ENCODE data around the gene AKR1D1. TPM values are rescaled to one million over a fixed set of nuclear protein-coding genes. Genes with fewer than 3 reads are reported as not detected.
"Not testable (repeated sequence)": the region's sequence is repeated elsewhere in the genome, so short reads cannot be mapped to it uniquely, and the experiment has no call there.

The AKR1D1 gene
- total RNA-seq, 4 donors from 2014 or later: not detected

DNA sequence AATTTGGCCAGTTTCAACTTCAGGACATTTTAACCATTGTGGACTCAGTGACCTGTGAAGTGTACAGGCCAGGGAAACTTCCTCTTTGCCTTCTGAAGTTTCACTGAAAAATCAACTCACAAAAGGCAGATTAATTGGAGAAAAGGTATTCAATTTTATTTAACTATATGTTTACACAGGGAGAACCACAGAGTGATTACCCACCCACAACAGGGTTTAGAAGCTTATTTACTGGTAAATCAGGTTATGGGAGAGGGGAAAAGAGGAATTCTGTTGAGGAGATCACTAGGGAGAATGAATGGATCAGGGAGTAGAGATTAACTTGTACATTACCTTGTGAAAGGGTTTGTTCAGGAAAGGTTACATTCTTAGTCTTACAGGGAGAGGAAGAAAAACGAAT lies 1.7 kb upstream of the AKR1D1 start:
- no peak for DNase-seq
- Histone ChIP-seq H3K36me3 (no peaks in the 10 kb centered on the region), H3K9me3 (no peaks in the 10 kb centered on the region), H3K4me3 (no peak overlapping the region), H3K27me3 (no peaks in the 10 kb centered on the region), H3K27ac (no peak overlapping the region), H3K4me1 (no peaks in the 10 kb centered on the region)
- TF ChIP-seq, protein P1, sequence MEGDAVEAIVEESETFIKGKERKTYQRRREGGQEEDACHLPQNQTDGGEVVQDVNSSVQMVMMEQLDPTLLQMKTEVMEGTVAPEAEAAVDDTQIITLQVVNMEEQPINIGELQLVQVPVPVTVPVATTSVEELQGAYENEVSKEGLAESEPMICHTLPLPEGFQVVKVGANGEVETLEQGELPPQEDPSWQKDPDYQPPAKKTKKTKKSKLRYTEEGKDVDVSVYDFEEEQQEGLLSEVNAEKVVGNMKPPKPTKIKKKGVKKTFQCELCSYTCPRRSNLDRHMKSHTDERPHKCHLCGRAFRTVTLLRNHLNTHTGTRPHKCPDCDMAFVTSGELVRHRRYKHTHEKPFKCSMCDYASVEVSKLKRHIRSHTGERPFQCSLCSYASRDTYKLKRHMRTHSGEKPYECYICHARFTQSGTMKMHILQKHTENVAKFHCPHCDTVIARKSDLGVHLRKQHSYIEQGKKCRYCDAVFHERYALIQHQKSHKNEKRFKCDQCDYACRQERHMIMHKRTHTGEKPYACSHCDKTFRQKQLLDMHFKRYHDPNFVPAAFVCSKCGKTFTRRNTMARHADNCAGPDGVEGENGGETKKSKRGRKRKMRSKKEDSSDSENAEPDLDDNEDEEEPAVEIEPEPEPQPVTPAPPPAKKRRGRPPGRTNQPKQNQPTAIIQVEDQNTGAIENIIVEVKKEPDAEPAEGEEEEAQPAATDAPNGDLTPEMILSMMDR (IDR thresholded peaks at IDR 0.05): no peak
- TF ChIP-seq POLR2A (IDR thresholded peaks at IDR 0.05): no peak

DNA sequence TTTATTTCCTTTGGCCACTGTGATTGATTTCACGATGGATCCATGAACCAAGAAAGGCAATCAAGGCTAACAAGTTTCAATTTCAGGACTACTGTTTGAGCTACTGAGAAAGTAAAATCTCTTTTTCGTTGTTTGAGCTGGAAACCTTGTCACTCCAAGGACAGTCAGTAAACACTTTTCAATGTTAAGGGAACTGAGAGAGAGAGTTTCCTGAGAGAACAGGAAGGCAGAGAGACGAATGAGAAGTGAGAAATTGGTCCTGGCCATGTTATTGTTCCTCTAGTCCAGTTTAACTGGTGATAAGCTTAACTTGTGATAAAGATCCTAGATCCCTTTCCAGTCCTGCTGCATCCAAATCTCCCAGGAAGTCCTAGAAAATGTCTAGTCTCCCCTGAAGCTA lies 909 bp upstream of the AKR1D1 start:
- TF ChIP-seq, protein P1 (IDR thresholded peaks at IDR 0.05): no peak
- no peak for TF ChIP-seq POLR2A (IDR thresholded peaks at IDR 0.05)
- H3K36me3 ChIP-seq: no peaks in the 10 kb centered on the region

DNA sequence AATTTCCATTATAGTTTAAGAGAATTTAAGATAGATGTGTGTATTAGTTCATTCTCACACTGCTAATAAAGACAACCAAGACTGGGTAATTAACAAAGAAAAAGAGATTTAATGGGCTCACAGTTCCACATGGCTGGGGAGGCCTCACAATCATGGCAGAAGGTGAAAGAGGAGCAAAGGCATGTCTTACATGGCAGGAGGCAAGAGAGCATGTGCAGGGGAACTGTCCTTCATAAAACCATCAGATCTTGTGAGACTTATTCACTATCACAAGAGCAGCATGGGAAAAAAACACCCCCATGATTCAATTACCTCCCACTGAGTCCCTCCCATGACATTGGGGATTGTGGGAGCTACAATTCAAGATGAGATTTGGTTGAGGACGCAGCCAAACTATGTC lies 473 bp upstream of the AKR1D1 start:
- not testable (repeated sequence) for H3K4me3 ChIP-seq, H3K4me1 ChIP-seq, H3K27me3 ChIP-seq, H3K9me3 ChIP-seq, H3K27ac ChIP-seq, H3K36me3 ChIP-seq, DNase-seq

More for the DNA sequence above, 909 bp upstream of the AKR1D1 start:
- Histone ChIP-seq H3K4me3 (no peak overlapping the region), H3K4me1 (no peaks in the 10 kb centered on the region), H3K27ac (no peak overlapping the region), H3K27me3 (no peaks in the 10 kb centered on the region), H3K9me3 (no peaks in the 10 kb centered on the region)
- no peak for DNase-seq

DNA sequence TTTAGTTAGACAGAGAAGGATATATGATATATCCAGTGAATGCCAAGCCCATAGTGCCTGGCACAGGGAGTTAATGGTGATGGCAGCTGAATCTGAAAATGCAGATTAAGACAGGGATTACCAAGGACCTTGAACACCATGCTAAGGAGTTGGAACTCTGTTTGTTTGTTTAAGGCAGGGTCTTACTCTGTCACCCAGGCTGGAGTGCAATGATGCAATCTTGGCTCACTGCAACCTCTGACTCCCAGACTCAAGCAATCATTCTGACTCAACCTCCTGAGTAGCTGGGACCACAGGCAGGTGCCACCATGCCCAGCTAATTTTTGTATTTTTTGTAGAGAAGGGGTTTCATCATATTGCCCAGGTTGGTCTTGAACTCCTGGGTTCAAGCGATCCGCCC lies 1.6 kb downstream of the AKR1D1 start:
- DNase-seq: no peak
- TF ChIP-seq POLR2A (IDR thresholded peaks at IDR 0.05): no peak
- TF ChIP-seq, protein P1 (IDR thresholded peaks at IDR 0.05): no peak

DNA sequence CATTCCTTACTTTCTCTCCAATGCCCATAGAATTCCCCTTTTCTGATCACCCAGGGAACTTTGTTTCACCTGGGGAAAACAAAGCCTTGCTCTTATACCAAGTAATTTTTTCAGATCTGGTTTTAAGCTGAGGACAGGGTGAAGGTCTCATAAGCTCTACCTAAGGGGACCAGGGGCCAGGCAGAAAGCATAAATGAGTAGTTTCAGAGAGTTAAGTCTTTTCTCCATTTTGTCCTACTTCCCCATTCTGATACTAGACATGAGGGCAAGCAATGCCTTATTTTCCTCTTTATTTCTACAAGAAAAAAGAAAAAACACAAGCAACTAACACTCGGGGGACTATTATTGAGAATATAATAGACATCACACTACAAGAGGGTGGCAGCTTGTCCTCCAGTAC lies 2.9 kb downstream of the AKR1D1 start:
- no peak overlapping the region for H3K4me3 ChIP-seq
- H3K27me3 ChIP-seq: no peaks in the 10 kb centered on the region
- H3K36me3 ChIP-seq: no peaks in the 10 kb centered on the region
- H3K27ac ChIP-seq: no peak overlapping the region
- no peaks in the 10 kb centered on the region for H3K9me3 ChIP-seq
- TF ChIP-seq POLR2A (IDR thresholded peaks at IDR 0.05): no peak
- TF ChIP-seq, protein P1 (IDR thresholded peaks at IDR 0.05): no peak
- DNase-seq: no peak
- no peaks in the 10 kb centered on the region for H3K4me1 ChIP-seq

More for the DNA sequence above, 1.6 kb downstream of the AKR1D1 start:
- H3K4me1 ChIP-seq: no peaks in the 10 kb centered on the region
- H3K4me3 ChIP-seq: no peak overlapping the region
- H3K27ac ChIP-seq: no peak overlapping the region
- no peaks in the 10 kb centered on the region for H3K36me3 ChIP-seq
- no peaks in the 10 kb centered on the region for H3K9me3 ChIP-seq
- H3K27me3 ChIP-seq: no peaks in the 10 kb centered on the region

DNA sequence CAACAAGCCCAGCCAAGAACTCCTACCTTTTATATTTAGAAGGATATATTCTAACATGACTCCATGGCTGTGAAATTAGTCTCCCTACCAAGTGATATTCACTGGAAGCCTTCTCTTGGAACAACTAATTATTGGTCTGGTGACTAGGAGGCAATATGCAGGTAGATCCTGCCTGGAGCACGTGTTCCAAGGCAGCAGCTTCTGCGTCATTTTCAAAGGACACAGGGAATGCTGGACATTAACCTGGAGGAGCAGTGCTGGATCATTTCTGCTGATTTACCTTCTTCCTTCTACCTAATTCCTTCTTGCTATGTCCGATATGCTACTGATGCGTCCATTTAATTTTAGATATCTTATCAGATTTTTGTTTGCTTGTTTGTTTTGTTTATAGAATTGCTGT lies 5.6 kb downstream of the AKR1D1 start:
- Histone ChIP-seq H3K4me3 (no peak overlapping the region), H3K4me1 (no peaks in the 10 kb centered on the region), H3K27ac (no peak overlapping the region), H3K9me3 (no peaks in the 10 kb centered on the region), H3K36me3 (no peaks in the 10 kb centered on the region), H3K27me3 (no peaks in the 10 kb centered on the region)
- DNase-seq: no peak
- no peak for TF ChIP-seq POLR2A (IDR thresholded peaks at IDR 0.05)
- TF ChIP-seq, protein P1 (IDR thresholded peaks at IDR 0.05): no peak
